HG03103 (cell line): ENCODE measurements around the gene CLCF1.
A peak's percentile ranks its signal among the peaks of the same experiment; 100 is the strongest.

Source experiments
- ATAC-seq: cut with Tn5 transposase; IDR thresholded peaks from one replicate; pipeline ENCODE4 v1.9.1; 2021; ENCODE audit warnings: low read depth; ENCODE audit not compliant: unreplicated experiment

CLCF1 gene

GRCh38 chr11:67396587-67397389, 23.4 kb upstream of the CLCF1 start:
- ATAC-seq = no peak

- ATAC-seq = no peak
Measured at GRCh38 chr11:67396259-67396581, 22.8 kb upstream of the CLCF1 start.

GRCh38 chr11:67395555-67396258, 22.3 kb upstream of the CLCF1 start:
- no peak for ATAC-seq

- no peak for ATAC-seq
Measured at GRCh38 chr11:67393990-67394389, 20.6 kb upstream of the CLCF1 start.

GRCh38 chr11:67393437-67393836, 20.0 kb upstream of the CLCF1 start:
- no peak for ATAC-seq

GRCh38 chr11:67392183-67392715, 18.9 kb upstream of the CLCF1 start:
- no peak for ATAC-seq

- ATAC-seq = peak; percentile 49
Measured at GRCh38 chr11:67391304-67392182, 18.1 kb upstream of the CLCF1 start, which contains the start of gene RAD9A. Gene RAD9A, plus strand, starts transcription at chr11:67391986. Its CDS starts 59 bp downstream, at chr11:67392045.

- no peak for ATAC-seq
Measured at GRCh38 chr11:67390947-67391303, 17.5 kb upstream of the CLCF1 start.

GRCh38 chr11:67389477-67389876, 16.1 kb upstream of the CLCF1 start:
- ATAC-seq = no peak

GRCh38 chr11:67387518-67387917, 14.1 kb upstream of the CLCF1 start:
- no peak for ATAC-seq

- ATAC-seq = no peak
Measured at GRCh38 chr11:67387069-67387468, 13.7 kb upstream of the CLCF1 start.

GRCh38 chr11:67384851-67385366, 11.5 kb upstream of the CLCF1 start:
- no peak for ATAC-seq

- ATAC-seq = no peak
Measured at GRCh38 chr11:67382276-67383136, 9.1 kb upstream of the CLCF1 start.

- ATAC-seq = no peak
Measured at GRCh38 chr11:67381244-67381972, 8.0 kb upstream of the CLCF1 start.

- no peak for ATAC-seq
Measured at GRCh38 chr11:67379061-67380058, 6.0 kb upstream of the CLCF1 start.

- ATAC-seq = no peak
Measured at GRCh38 chr11:67378544-67378943, 5.1 kb upstream of the CLCF1 start.

- no peak for ATAC-seq
Measured at GRCh38 chr11:67376873-67377808, 3.7 kb upstream of the CLCF1 start.
